BLaER1 (cell line): Measurements from ENCODE around the gene DAGLA.
"Not testable (repeated sequence)": the region's sequence is repeated elsewhere in the genome, so short reads cannot be mapped to it uniquely, and the experiment has no call there.

Experiments
- H3K27ac ChIP-seq: shearing (Covaris generic); formaldehyde crosslinking; 2 replicates; pipeline ENCODE4 v1.8.1; 2022
- H3K27me3 ChIP-seq: shearing (Covaris generic); formaldehyde crosslinking; 2 replicates; pipeline ENCODE4 v1.8.1; 2022
- H3K36me3 ChIP-seq: shearing (Covaris generic); formaldehyde crosslinking; 2 replicates; pipeline ENCODE4 v1.8.1; 2022
- H3K4me1 ChIP-seq: shearing (Covaris generic); formaldehyde crosslinking; 2 replicates; pipeline ENCODE4 v1.8.1; 2022
- H3K4me2 ChIP-seq: shearing (Covaris generic); formaldehyde crosslinking; 2 replicates; pipeline ENCODE4 v1.8.1; 2022
- H3K4me3 ChIP-seq: shearing (Covaris generic); formaldehyde crosslinking; 2 replicates; pipeline ENCODE4 v1.8.1; 2022
- H3K9ac ChIP-seq: shearing (Covaris generic); formaldehyde crosslinking; 2 replicates; pipeline ENCODE4 v1.8.1; 2022
- H3K9me3 ChIP-seq: shearing (Covaris generic); formaldehyde crosslinking; 2 replicates; pipeline ENCODE4 v1.8.1; 2022
- H4K20me1 ChIP-seq: shearing (Covaris generic); formaldehyde crosslinking; 2 replicates; pipeline ENCODE4 v1.8.1; 2022
- Cebpa-rat ChIP-seq: shearing (Covaris generic); IDR thresholded peaks from 2 replicates; pipeline ENCODE4 v1.8.1; 2022

Gene DAGLA

GRCh38 chr11:61659413-61660196 is 20.6 kb upstream of the DAGLA start:
- Histone ChIP-seq H3K27ac (no peak overlapping the region), H3K4me3 (no peak overlapping the region), H3K4me2 (no peak overlapping the region), H3K36me3 (no peaks in the 10 kb centered on the region), H4K20me1 (no peaks in the 10 kb centered on the region), H3K27me3 (no peaks in the 10 kb centered on the region), H3K9ac (no peak overlapping the region), H3K9me3 (no peaks in the 10 kb centered on the region), H3K4me1 (peaks cover under 1% of the 10 kb centered on the region; the same call in 1 of the 2 replicates)
- TF ChIP-seq Cebpa-rat, result no peak

- H3K36me3 ChIP-seq, H3K4me1 ChIP-seq, H3K4me2 ChIP-seq, H3K9ac ChIP-seq, H4K20me1 ChIP-seq, H3K4me3 ChIP-seq, H3K27ac ChIP-seq, H3K27me3 ChIP-seq, H3K9me3 ChIP-seq: not testable (repeated sequence)
These were observed 19.2 kb upstream of the DAGLA start for GRCh38 chr11:61660997-61661396.

DNA sequence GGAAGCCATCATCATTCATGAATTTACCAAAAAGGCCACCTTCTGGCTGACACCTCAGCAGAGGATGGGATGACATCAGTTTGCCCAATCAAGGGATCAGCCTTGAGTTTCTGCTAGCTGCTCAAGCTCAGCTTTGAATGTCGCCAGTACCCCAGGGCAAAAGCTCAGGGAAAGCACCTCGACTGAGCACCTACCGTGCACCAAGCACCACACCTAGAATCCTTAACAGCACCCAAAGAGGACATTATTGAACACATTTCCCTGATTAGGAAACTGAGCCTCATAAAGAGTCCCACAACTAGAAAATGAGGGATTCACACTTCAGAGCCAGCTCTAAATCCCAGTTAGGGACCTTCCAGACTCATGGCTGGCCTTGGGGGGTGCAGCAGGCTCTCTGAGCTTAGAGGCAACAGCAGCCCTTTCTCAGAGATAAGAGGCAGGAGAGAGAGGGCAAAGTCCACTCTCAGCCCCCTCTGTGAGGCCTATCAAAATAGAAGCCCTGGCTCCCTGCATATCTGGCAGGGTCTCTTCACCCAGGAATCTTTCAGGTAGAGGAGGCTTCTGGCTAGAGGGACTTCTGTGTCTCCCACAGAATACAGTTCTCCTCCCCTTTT is 13.4 kb upstream of the DAGLA start:
- TF ChIP-seq Cebpa-rat, result no peak
- no peaks in the 10 kb centered on the region for H4K20me1 ChIP-seq
- H3K36me3 ChIP-seq, result no peaks in the 10 kb centered on the region
- H3K9ac ChIP-seq, result no peak overlapping the region
- H3K4me2 ChIP-seq, result no peak overlapping the region
- H3K27ac ChIP-seq, result no peak overlapping the region
- H3K9me3 ChIP-seq, result no peaks in the 10 kb centered on the region
- no peaks in the 10 kb centered on the region for H3K4me1 ChIP-seq
- H3K4me3 ChIP-seq, result no peak overlapping the region
- no peaks in the 10 kb centered on the region for H3K27me3 ChIP-seq

GRCh38 chr11:61667684-61668305 is 12.4 kb upstream of the DAGLA start:
- no peaks in the 10 kb centered on the region for H3K9me3 ChIP-seq
- H3K9ac ChIP-seq, result no peak overlapping the region
- no peaks in the 10 kb centered on the region for H3K4me1 ChIP-seq
- no peak for TF ChIP-seq Cebpa-rat
- no peak overlapping the region for H3K4me2 ChIP-seq
- no peaks in the 10 kb centered on the region for H3K27me3 ChIP-seq
- no peak overlapping the region for H3K27ac ChIP-seq
- no peak overlapping the region for H3K4me3 ChIP-seq
- no peaks in the 10 kb centered on the region for H4K20me1 ChIP-seq
- no peaks in the 10 kb centered on the region for H3K36me3 ChIP-seq

- peaks cover 2% of the 10 kb centered on the region; the same call in 1 of the 2 replicates for H3K27me3 ChIP-seq
- H3K4me2 ChIP-seq, result no peak overlapping the region
- H3K4me1 ChIP-seq, result no peaks in the 10 kb centered on the region
- H3K36me3 ChIP-seq, result no peaks in the 10 kb centered on the region
- TF ChIP-seq Cebpa-rat, result no peak
- H4K20me1 ChIP-seq, result no peaks in the 10 kb centered on the region
- no peak overlapping the region for H3K27ac ChIP-seq
- H3K9me3 ChIP-seq, result no peaks in the 10 kb centered on the region
- H3K9ac ChIP-seq, result no peak overlapping the region
- no peak overlapping the region for H3K4me3 ChIP-seq
These were observed 10.8 kb upstream of the DAGLA start for GRCh38 chr11:61669417-61669816.

GRCh38 chr11:61670626-61671025 is 9.6 kb upstream of the DAGLA start:
- no peak overlapping the region for H3K27ac ChIP-seq
- H3K9ac ChIP-seq, result no peak overlapping the region
- no peaks in the 10 kb centered on the region for H3K36me3 ChIP-seq
- peaks cover 14% of the 10 kb centered on the region; the same call in 1 of the 2 replicates for H3K27me3 ChIP-seq
- no peak overlapping the region for H3K4me3 ChIP-seq
- H3K9me3 ChIP-seq, result no peaks in the 10 kb centered on the region
- H3K4me2 ChIP-seq, result no peak overlapping the region
- H3K4me1 ChIP-seq, result peaks cover under 1% of the 10 kb centered on the region; the same call in 1 of the 2 replicates
- TF ChIP-seq Cebpa-rat, result no peak
- H4K20me1 ChIP-seq, result no peaks in the 10 kb centered on the region

DNA sequence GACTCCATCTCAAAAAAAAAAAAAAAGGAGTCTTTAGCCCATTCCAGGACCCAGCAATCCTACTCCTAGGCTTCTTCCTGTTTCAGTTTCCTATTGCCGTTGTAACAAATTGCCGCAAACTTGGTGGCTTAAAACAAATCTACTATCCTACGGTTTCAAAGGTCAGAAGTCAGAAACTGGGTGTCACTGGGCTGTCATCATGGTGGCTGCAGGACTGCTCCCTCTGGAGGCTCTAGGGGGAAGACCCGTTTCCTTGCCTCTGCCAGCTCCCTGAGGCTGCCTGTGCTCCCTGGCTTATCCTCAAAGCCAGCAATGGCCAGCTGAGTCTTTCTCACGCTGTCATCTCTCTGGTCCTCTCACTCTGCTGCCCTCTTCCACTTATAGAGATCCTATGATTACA is 8.7 kb upstream of the DAGLA start:
- no peak overlapping the region for H3K4me2 ChIP-seq
- no peak overlapping the region for H3K27ac ChIP-seq
- TF ChIP-seq Cebpa-rat, result no peak
- H4K20me1 ChIP-seq, result no peaks in the 10 kb centered on the region
- no peak overlapping the region for H3K4me3 ChIP-seq
- peaks cover 23% of the 10 kb centered on the region for H3K27me3 ChIP-seq
- peaks cover 10% of the 10 kb centered on the region for H3K4me1 ChIP-seq
- H3K9ac ChIP-seq, result no peak overlapping the region
- H3K9me3 ChIP-seq, result no peaks in the 10 kb centered on the region
- H3K36me3 ChIP-seq, result no peaks in the 10 kb centered on the region

GRCh38 chr11:61673946-61674467 is 6.2 kb upstream of the DAGLA start:
- H3K4me3 ChIP-seq, H3K36me3 ChIP-seq: not testable (repeated sequence)

DNA sequence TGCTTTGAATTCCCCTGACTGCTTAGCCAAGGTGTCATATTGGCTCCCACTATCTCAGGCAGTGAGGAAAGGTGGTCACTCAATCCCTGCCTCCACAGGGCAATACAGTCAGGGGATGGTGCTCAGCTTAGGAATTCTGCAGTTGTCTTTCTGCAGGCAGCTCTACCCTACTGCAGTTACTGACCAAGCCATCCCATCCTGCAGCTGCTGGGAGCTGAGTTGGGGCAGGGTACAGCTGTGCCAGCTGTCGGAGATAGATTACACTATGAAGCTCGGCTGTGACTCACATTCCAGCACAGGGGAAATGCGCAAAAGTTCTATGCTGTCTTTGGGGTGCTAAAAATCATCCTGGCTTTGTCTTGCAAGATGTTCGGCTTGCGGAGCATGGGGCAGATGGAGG is 4.4 kb upstream of the DAGLA start:
- H3K4me3 ChIP-seq, result no peak overlapping the region
- H4K20me1 ChIP-seq, result no peaks in the 10 kb centered on the region
- H3K27me3 ChIP-seq, result peaks cover 23% of the 10 kb centered on the region
- no peak overlapping the region for H3K27ac ChIP-seq
- H3K4me2 ChIP-seq, result peak overlapping the region; percentile 62
- no peaks in the 10 kb centered on the region for H3K36me3 ChIP-seq
- TF ChIP-seq Cebpa-rat, result no peak
- no peaks in the 10 kb centered on the region for H3K9me3 ChIP-seq
- H3K9ac ChIP-seq, result no peak overlapping the region; the same call in 1 of the 2 replicates
- H3K4me1 ChIP-seq, result peaks cover 28% of the 10 kb centered on the region

More at GRCh38 chr11:61673946-61674467, 6.2 kb upstream of the DAGLA start:
- not testable (repeated sequence) for H4K20me1 ChIP-seq, H3K4me2 ChIP-seq, H3K27ac ChIP-seq, H3K9ac ChIP-seq, H3K9me3 ChIP-seq
- peaks cover 23% of the 10 kb centered on the region for H3K27me3 ChIP-seq
- peaks cover 18% of the 10 kb centered on the region for H3K4me1 ChIP-seq

- no peak for TF ChIP-seq Cebpa-rat
- no peaks in the 10 kb centered on the region for H3K9me3 ChIP-seq
- peaks cover 53% of the 10 kb centered on the region for H3K4me1 ChIP-seq
- H3K4me2 ChIP-seq, result no peak overlapping the region
- no peak overlapping the region for H3K4me3 ChIP-seq
- H3K9ac ChIP-seq, result no peak overlapping the region
- H3K36me3 ChIP-seq, result no peaks in the 10 kb centered on the region
- H3K27ac ChIP-seq, result no peak overlapping the region
- peaks cover 13% of the 10 kb centered on the region; the same call in 1 of the 2 replicates for H4K20me1 ChIP-seq
- peaks cover 22% of the 10 kb centered on the region for H3K27me3 ChIP-seq
These were observed 895 bp upstream of the DAGLA start for GRCh38 chr11:61679296-61679695.
